AG04450 (cell line): ENCODE data around the gene PDE11A. TPM values are rescaled to one million over a fixed set of nuclear protein-coding genes. Genes with fewer than 3 reads are reported as not detected.

Source experiments
- CTCF ChIA-PET: fragments of 300-600, 350-600 bp; formaldehyde crosslinking; extraction: SDS; loops from one replicate; lab custom pipeline; 2022; ENCODE audit warnings: antibody characterized with exemption, inconsistent platforms; lab: Charles Lee
- POLR2A ChIA-PET: fragments of 350-600 bp; formaldehyde crosslinking; extraction: SDS; loops from one replicate; lab custom pipeline; 2021; ENCODE audit warnings: antibody characterized with exemption, inconsistent platforms; lab: Yijun Ruan, JAX
- DNase-seq: peaks from one replicate; pipeline ENCODE4 v3.0.0-alpha.2; 2011; ENCODE audit warnings: low read depth, low spot score
- H3K27ac ChIP-seq: one replicate; pipeline ENCODE4 v1.5.1; 2012; ENCODE audit warnings: low read depth, low read length, control low read depth
- H3K27me3 ChIP-seq: one replicate; pipeline ENCODE4 v1.6.0; 2012; ENCODE audit warnings: low read length; ENCODE audit not compliant: control insufficient read depth, insufficient read depth
- H3K4me3 ChIP-seq: 2 replicates; pipeline ENCODE4 v1.5.1; 2011; ENCODE audit warnings: mild to moderate bottlenecking, low read depth, low read length, control low read depth
- H3K9me3 ChIP-seq: 2 replicates; pipeline ENCODE4 v1.5.1; 2012; ENCODE audit warnings: low read length; ENCODE audit not compliant: control insufficient read depth, insufficient read depth
- CTCF ChIP-seq: IDR thresholded peaks from 2 replicates; pipeline ENCODE4 v1.5.1; 2011; ENCODE audit warnings: low read depth, low read length, control low read depth, inconsistent platforms
- polyA plus RNA-seq: library from polyadenylated mRNA; depleted of rRNA; stranded (reverse); fragments of >200 nt; gene quantifications from 2 replicates; pipeline ENCODE4 v1.2.3, GENCODE V29; 2011

The PDE11A gene
- polyA plus RNA-seq, 1 experiment, result 0.24 TPM

GRCh38 chr2:177784745-177785067 is 287.9 kb downstream of the PDE11A start:
- no peak overlapping the region for H3K4me3 ChIP-seq
- POLR2A ChIA-PET, result no interaction called here
- DNase-seq, result no peak
- no peaks in the 10 kb centered on the region for H3K27me3 ChIP-seq
- CTCF ChIA-PET, result interaction anchor here (0.9 to 1.0 kb wide), 2 partner anchors 12 to 15 kb away, joined by 3 read pairs; no protein-coding TSS in a partner anchor
- no peaks in the 10 kb centered on the region for H3K9me3 ChIP-seq
- no peak overlapping the region for H3K27ac ChIP-seq
- TF ChIP-seq CTCF, result no peak

- CTCF ChIA-PET, result interaction anchor here (0.9 to 1.0 kb wide), 2 partner anchors 11 to 16 kb away, joined by 3 read pairs; no protein-coding TSS in a partner anchor
- Histone ChIP-seq H3K9me3 (no peaks in the 10 kb centered on the region), H3K4me3 (no peak overlapping the region), H3K27ac (no peak overlapping the region), H3K27me3 (no peaks in the 10 kb centered on the region)
- DNase-seq, result no peak
- POLR2A ChIA-PET, result no interaction called here
- TF ChIP-seq CTCF, result no peak
Observed at GRCh38 chr2:177783835-177784744, 288.5 kb downstream of the PDE11A start.

- CTCF ChIA-PET, result interaction anchor here (1.1 kb wide), 1 partner anchor 10 kb away, joined by 3 read pairs; no protein-coding TSS in a partner anchor
- POLR2A ChIA-PET, result no interaction called here
- H3K27me3 ChIP-seq, result no peaks in the 10 kb centered on the region
- no peaks in the 10 kb centered on the region for H3K9me3 ChIP-seq
- H3K27ac ChIP-seq, result no peak overlapping the region
- DNase-seq, result no peak
- TF ChIP-seq CTCF, result no peak
- H3K4me3 ChIP-seq, result no peak overlapping the region
Observed at GRCh38 chr2:177783091-177783490, 289.5 kb downstream of the PDE11A start.

- H3K27me3 ChIP-seq, result no peaks in the 10 kb centered on the region
- no peaks in the 10 kb centered on the region for H3K9me3 ChIP-seq
- H3K27ac ChIP-seq, result no peak overlapping the region
- no peak for DNase-seq
- TF ChIP-seq CTCF, result no peak
- ChIA-PET POLR2A (no interaction called here), CTCF (interaction anchor here (1.1 kb wide), 1 partner anchor 9 kb away, joined by 3 read pairs; no protein-coding TSS in a partner anchor)
- H3K4me3 ChIP-seq, result no peak overlapping the region
Observed at GRCh38 chr2:177782613-177783012, 290.0 kb downstream of the PDE11A start.

GRCh38 chr2:177778472-177778871 is 294.1 kb downstream of the PDE11A start:
- no peaks in the 10 kb centered on the region for H3K27me3 ChIP-seq
- H3K4me3 ChIP-seq, result no peak overlapping the region
- H3K9me3 ChIP-seq, result no peaks in the 10 kb centered on the region
- CTCF ChIA-PET, result no interaction called here
- no peak for TF ChIP-seq CTCF
- no peak overlapping the region for H3K27ac ChIP-seq
- POLR2A ChIA-PET, result no interaction called here
- DNase-seq, result no peak
